ENCODE measurements around the gene COL8A1. TPM values are rescaled to one million over a fixed set of nuclear protein-coding genes. Genes with fewer than 3 reads are reported as not detected.

The COL8A1 gene
- total and polyA plus RNA-seq, 2 donors = 0.09 to 5.9 TPM

DNA sequence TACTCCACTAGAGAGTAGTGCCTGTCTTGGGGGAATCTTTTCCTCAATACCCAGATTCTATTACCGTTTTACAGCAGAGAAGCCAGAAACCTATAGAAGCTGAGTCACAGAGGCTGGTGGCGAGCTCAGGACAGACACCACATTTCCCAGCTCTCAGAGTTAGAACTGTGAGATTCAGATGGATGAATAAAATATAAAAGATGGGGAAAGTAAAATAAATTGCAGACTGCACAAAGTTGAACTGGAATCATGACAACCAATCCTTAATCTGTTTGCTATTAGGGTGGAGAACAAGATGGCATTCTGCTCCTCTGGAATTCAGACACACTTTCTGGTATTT, 138.8 kb downstream of the COL8A1 start:
- no peaks in the 10 kb centered on the region for H3K9me3 ChIP-seq (ENCODE audit: control insufficient read depth in 2 of 2, insufficient read depth in 1 of 2, low read length in 1 of 2)
- peaks cover 0 to 2% of the 10 kb centered on the region in 2 donors for H3K27me3 ChIP-seq (ENCODE audit: control insufficient read depth in 2 of 2, insufficient read depth in 1 of 2, low read length in 1 of 2)
- no peaks in the 10 kb centered on the region for H3K36me3 ChIP-seq (ENCODE audit: control insufficient read depth in 2 of 2, insufficient read depth in 2 of 2, low read length in 1 of 2)
- 92% methylated on average over 2 of the region's 2 CpGs for WGBS
- H3K27ac ChIP-seq (ENCODE audit: low read depth in 1 of 2, low read length in 1 of 2) = no peak overlapping the region
- H3K4me1 ChIP-seq (ENCODE audit: control insufficient read depth in 2 of 2, insufficient read depth in 2 of 2, low read length in 2 of 2) = no peaks in the 10 kb centered on the region
- DNase-seq (ENCODE audit: low read depth in 6 of 9, low spot score in 9 of 9) = no peak
- H3K4me3 ChIP-seq (ENCODE audit: low read length in 2 of 2) = no peak overlapping the region

DNA sequence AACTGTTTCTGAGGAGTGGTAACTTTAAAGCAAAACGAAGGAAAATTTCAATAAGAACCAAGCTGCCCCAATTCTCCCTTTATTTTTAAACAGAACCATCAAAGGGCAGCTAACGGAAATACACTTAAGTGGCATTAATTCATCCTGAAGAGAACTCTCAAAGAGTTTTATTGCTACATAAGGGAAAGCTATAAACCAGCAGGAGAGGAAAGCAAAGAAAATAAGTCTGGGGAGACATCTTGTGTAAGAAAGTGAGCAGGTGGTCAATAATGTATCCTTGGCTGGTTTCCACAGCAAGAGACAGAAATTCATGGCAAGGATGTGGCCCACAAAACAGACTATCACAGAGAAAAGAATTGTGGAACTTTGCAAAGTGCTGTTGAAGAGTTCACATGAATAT, 139.3 kb downstream of the COL8A1 start:
- H3K27ac ChIP-seq (ENCODE audit: low read depth in 1 of 2, low read length in 1 of 2) = no peak overlapping the region
- no peak overlapping the region for H3K4me3 ChIP-seq (ENCODE audit: low read length in 2 of 2)
- H3K9me3 ChIP-seq (ENCODE audit: control insufficient read depth in 2 of 2, insufficient read depth in 1 of 2, low read length in 1 of 2) = no peaks in the 10 kb centered on the region
- no peaks in the 10 kb centered on the region for H3K4me1 ChIP-seq (ENCODE audit: control insufficient read depth in 2 of 2, insufficient read depth in 2 of 2, low read length in 2 of 2)
- DNase-seq (ENCODE audit: low read depth in 6 of 9, low spot score in 9 of 9) = no peak
- H3K36me3 ChIP-seq (ENCODE audit: control insufficient read depth in 2 of 2, insufficient read depth in 2 of 2, low read length in 1 of 2) = no peaks in the 10 kb centered on the region
- 90% methylated on average over 2 of the region's 2 CpGs for WGBS
- H3K27me3 ChIP-seq (ENCODE audit: control insufficient read depth in 2 of 2, insufficient read depth in 1 of 2, low read length in 1 of 2) = peaks cover 0 to 2% of the 10 kb centered on the region in 2 donors

DNA sequence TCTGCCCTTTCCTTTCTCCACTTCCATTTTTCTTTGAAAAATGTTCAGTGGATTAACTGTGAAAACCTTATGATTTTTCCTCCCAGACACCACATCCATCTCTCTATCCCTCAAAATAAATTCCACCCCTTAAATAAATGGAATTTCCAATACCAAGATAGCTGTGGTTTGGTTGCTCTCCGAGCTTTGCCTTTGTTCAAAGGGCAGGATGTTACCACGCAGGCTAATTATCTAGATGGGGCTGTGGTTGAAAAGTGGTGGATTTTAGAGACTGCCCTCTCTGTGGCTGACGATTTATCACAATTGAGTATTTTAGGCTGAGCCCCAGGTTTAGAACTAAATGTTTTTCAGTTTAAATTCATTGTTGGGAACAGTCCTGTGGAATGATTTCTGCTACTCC, 142.4 kb downstream of the COL8A1 start:
- no peaks in the 10 kb centered on the region for H3K4me1 ChIP-seq (ENCODE audit: control insufficient read depth in 2 of 2, insufficient read depth in 2 of 2, low read length in 2 of 2)
- no peaks in the 10 kb centered on the region for H3K9me3 ChIP-seq (ENCODE audit: control insufficient read depth in 2 of 2, insufficient read depth in 1 of 2, low read length in 1 of 2)
- no peaks in the 10 kb centered on the region for H3K36me3 ChIP-seq (ENCODE audit: control insufficient read depth in 2 of 2, insufficient read depth in 2 of 2, low read length in 1 of 2)
- H3K4me3 ChIP-seq (ENCODE audit: low read length in 2 of 2) = no peak overlapping the region
- 45% methylated on average over 3 of the region's 3 CpGs for WGBS
- H3K27ac ChIP-seq (ENCODE audit: low read depth in 1 of 2, low read length in 1 of 2) = no peak overlapping the region
- no peak for DNase-seq (ENCODE audit: low read depth in 6 of 9, low spot score in 9 of 9)
- H3K27me3 ChIP-seq (ENCODE audit: control insufficient read depth in 2 of 2, insufficient read depth in 1 of 2, low read length in 1 of 2) = peaks cover 0 to 2% of the 10 kb centered on the region in 2 donors

DNA sequence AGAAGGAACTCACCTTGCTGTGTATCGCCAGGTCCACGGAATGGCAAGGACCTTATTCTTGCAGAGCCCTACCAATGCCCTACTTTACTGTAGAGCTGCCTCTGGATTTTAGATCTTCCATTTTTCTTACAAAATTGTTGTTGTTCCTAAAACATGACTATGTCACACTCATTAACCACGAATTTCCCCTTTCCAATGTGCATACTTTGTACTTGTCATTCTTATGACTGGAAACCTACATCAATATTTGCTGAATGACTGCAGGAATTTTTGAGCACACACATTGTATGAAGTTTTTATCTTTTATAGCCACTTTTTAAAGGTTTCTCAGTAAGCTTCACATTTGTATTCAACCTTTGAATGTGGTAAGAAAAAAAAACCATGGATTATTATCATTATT, 143.4 kb downstream of the COL8A1 start:
- peaks cover 0 to 2% of the 10 kb centered on the region in 2 donors for H3K27me3 ChIP-seq (ENCODE audit: control insufficient read depth in 2 of 2, insufficient read depth in 1 of 2, low read length in 1 of 2)
- no peak overlapping the region for H3K27ac ChIP-seq (ENCODE audit: low read depth in 1 of 2, low read length in 1 of 2)
- 68% methylated on average over 3 of the region's 3 CpGs for WGBS
- no peaks in the 10 kb centered on the region for H3K9me3 ChIP-seq (ENCODE audit: control insufficient read depth in 2 of 2, insufficient read depth in 1 of 2, low read length in 1 of 2)
- H3K36me3 ChIP-seq (ENCODE audit: control insufficient read depth in 2 of 2, insufficient read depth in 2 of 2, low read length in 1 of 2) = no peaks in the 10 kb centered on the region
- no peaks in the 10 kb centered on the region for H3K4me1 ChIP-seq (ENCODE audit: control insufficient read depth in 2 of 2, insufficient read depth in 2 of 2, low read length in 2 of 2)
- no peak for DNase-seq (ENCODE audit: low read depth in 6 of 9, low spot score in 9 of 9)
- no peak overlapping the region for H3K4me3 ChIP-seq (ENCODE audit: low read length in 2 of 2)

DNA sequence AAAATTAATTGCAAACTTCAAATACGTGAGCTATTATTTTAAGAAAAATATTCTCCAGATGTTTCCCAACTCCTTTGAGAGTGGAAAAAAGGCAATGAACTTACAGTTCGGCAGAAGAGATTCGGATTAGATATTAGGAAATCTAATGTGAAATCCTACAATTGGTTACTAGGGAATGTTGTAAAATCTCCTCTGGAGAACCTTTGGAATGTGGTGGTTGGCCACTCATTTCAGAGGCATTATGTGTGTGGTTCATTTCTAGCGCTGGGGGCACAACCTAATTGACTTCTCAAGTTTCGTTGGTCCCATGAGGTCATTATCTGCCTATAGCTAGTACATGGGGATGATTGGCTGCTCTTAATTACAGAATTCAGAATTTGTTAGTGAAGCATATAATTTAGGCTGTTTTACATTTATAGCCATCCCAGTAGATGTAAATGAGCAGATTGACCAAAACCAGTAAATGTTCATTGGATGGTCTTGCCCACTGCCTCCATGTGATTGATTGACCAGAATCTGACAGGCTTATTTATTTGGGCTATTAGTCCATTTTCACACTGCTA, 144.7 kb downstream of the COL8A1 start:
- WGBS = 94% methylated on average over 5 of the region's 5 CpGs
- Histone ChIP-seq H3K36me3 (ENCODE audit: control insufficient read depth in 2 of 2, insufficient read depth in 2 of 2, low read length in 1 of 2) (no peaks in the 10 kb centered on the region), H3K4me3 (ENCODE audit: low read length in 2 of 2) (no peak overlapping the region), H3K4me1 (ENCODE audit: control insufficient read depth in 2 of 2, insufficient read depth in 2 of 2, low read length in 2 of 2) (no peaks in the 10 kb centered on the region), H3K9me3 (ENCODE audit: control insufficient read depth in 2 of 2, insufficient read depth in 1 of 2, low read length in 1 of 2) (no peaks in the 10 kb centered on the region), H3K27ac (ENCODE audit: low read depth in 1 of 2, low read length in 1 of 2) (no peak overlapping the region), H3K27me3 (ENCODE audit: control insufficient read depth in 2 of 2, insufficient read depth in 1 of 2, low read length in 1 of 2) (peaks cover 0 to 2% of the 10 kb centered on the region in 2 donors)
- DNase-seq (ENCODE audit: low read depth in 6 of 9, low spot score in 9 of 9) = no peak

DNA sequence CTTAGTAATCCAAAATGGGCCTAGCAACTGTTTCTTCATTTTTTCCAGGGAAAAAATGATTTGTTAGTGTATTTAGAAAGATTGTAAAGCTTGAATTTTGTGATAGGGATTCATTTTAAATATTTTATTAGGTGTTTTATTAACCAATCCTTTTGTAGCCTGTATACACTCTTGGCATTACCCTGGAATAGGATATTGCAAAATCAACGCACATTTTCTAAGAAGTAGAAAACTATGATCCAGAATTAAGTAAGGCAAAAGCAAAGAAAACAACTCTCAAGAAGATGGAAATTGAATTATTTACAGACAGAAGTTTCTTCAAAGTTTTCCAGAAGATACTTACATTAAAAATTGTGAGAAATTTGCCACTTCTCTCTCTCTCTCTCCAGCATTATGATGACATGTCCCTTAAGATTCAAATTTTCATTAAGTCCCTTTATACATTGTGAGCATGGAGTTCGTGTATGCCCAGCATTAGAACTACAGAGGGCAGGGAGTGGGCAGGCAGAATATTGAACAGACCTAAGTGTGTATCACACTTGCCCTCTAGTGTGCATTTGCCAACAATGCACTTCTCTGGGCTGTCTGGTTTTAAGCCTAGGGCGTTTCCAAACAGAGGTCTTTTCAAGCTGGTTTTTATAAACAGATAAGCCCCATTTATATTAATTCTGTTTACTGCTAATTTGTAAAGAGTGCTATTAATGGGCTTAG, 150.8 kb downstream of the COL8A1 start:
- 40% methylated on average over 3 of the region's 3 CpGs for WGBS
- H3K9me3 ChIP-seq (ENCODE audit: control insufficient read depth in 2 of 2, insufficient read depth in 1 of 2, low read length in 1 of 2) = no peaks in the 10 kb centered on the region
- H3K4me1 ChIP-seq (ENCODE audit: control insufficient read depth in 2 of 2, insufficient read depth in 2 of 2, low read length in 2 of 2) = no peaks in the 10 kb centered on the region
- no peak overlapping the region for H3K4me3 ChIP-seq (ENCODE audit: low read length in 2 of 2)
- DNase-seq (ENCODE audit: low read depth in 6 of 9, low spot score in 9 of 9) = peak in 1 of 9 donors; percentile 11
- H3K27ac ChIP-seq (ENCODE audit: low read depth in 1 of 2, low read length in 1 of 2) = no peak overlapping the region
- peaks cover 0 to 3% of the 10 kb centered on the region in 2 donors for H3K27me3 ChIP-seq (ENCODE audit: control insufficient read depth in 2 of 2, insufficient read depth in 1 of 2, low read length in 1 of 2)
- no peaks in the 10 kb centered on the region for H3K36me3 ChIP-seq (ENCODE audit: control insufficient read depth in 2 of 2, insufficient read depth in 2 of 2, low read length in 1 of 2)

DNA sequence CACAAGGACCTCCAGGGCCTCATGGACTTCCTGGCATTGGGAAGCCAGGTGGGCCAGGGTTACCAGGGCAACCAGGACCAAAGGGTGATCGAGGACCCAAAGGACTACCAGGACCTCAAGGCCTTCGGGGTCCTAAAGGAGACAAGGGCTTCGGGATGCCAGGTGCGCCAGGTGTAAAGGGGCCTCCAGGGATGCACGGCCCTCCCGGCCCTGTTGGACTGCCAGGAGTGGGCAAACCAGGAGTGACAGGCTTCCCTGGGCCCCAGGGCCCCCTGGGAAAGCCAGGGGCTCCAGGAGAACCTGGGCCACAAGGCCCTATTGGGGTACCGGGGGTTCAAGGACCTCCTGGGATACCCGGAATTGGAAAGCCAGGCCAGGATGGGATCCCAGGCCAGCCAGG, 156.1 kb downstream of the COL8A1 start:
- H3K27ac ChIP-seq (ENCODE audit: low read depth in 1 of 2, low read length in 1 of 2) = no peak overlapping the region
- H3K27me3 ChIP-seq (ENCODE audit: control insufficient read depth in 2 of 2, insufficient read depth in 1 of 2, low read length in 1 of 2) = peaks cover 0 to 3% of the 10 kb centered on the region in 2 donors
- 96% methylated on average over 8 of the region's 8 CpGs for WGBS
- H3K36me3 ChIP-seq (ENCODE audit: control insufficient read depth in 2 of 2, insufficient read depth in 2 of 2, low read length in 1 of 2) = no peaks in the 10 kb centered on the region
- no peak for DNase-seq (ENCODE audit: low read depth in 6 of 9, low spot score in 9 of 9)
- no peaks in the 10 kb centered on the region for H3K4me1 ChIP-seq (ENCODE audit: control insufficient read depth in 2 of 2, insufficient read depth in 2 of 2, low read length in 2 of 2)
- H3K4me3 ChIP-seq (ENCODE audit: low read length in 2 of 2) = no peak overlapping the region
- peaks cover 0 to 6% of the 10 kb centered on the region in 2 donors for H3K9me3 ChIP-seq (ENCODE audit: control insufficient read depth in 2 of 2, insufficient read depth in 1 of 2, low read length in 1 of 2)

DNA sequence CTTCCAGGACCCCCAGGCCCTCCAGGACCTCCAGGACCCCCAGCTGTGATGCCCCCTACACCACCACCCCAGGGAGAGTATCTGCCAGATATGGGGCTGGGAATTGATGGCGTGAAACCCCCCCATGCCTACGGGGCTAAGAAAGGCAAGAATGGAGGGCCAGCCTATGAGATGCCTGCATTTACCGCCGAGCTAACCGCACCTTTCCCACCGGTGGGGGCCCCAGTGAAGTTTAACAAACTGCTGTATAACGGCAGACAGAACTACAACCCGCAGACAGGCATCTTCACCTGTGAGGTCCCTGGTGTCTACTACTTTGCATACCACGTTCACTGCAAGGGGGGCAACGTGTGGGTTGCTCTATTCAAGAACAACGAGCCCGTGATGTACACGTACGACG, 157.2 kb downstream of the COL8A1 start:
- no peaks in the 10 kb centered on the region for H3K4me1 ChIP-seq (ENCODE audit: control insufficient read depth in 2 of 2, insufficient read depth in 2 of 2, low read length in 2 of 2)
- WGBS = 97% methylated on average over 15 of the region's 15 CpGs
- H3K9me3 ChIP-seq (ENCODE audit: control insufficient read depth in 2 of 2, insufficient read depth in 1 of 2, low read length in 1 of 2) = peaks cover 0 to 6% of the 10 kb centered on the region in 2 donors
- peaks cover 0 to 2% of the 10 kb centered on the region in 2 donors for H3K27me3 ChIP-seq (ENCODE audit: control insufficient read depth in 2 of 2, insufficient read depth in 1 of 2, low read length in 1 of 2)
- H3K27ac ChIP-seq (ENCODE audit: low read depth in 1 of 2, low read length in 1 of 2) = no peak overlapping the region
- H3K36me3 ChIP-seq (ENCODE audit: control insufficient read depth in 2 of 2, insufficient read depth in 2 of 2, low read length in 1 of 2) = no peaks in the 10 kb centered on the region
- no peak for DNase-seq (ENCODE audit: low read depth in 6 of 9, low spot score in 9 of 9)
- H3K4me3 ChIP-seq (ENCODE audit: low read length in 2 of 2) = no peak overlapping the region

DNA sequence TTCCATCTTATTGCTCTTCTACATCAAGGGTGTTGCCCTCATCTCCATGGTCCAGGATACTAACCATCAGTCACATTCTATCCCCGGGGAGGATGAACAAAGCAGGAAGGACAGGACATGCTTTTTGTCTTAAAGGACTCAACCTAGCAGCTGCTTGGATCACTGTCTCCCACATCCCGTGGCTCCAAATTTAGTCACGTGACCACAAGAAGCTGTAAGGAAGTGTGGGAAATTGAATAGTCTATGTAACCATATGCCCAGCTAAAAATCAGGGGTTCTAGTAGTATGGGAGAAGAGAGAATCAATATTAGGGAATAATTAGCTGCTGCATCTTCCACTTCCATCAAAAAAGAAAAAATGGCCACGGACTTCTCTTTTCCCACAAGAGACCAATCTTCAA, 161.0 kb downstream of the COL8A1 start:
- peaks cover 0 to 7% of the 10 kb centered on the region in 2 donors for H3K9me3 ChIP-seq (ENCODE audit: control insufficient read depth in 2 of 2, insufficient read depth in 1 of 2, low read length in 1 of 2)
- H3K4me1 ChIP-seq (ENCODE audit: control insufficient read depth in 2 of 2, insufficient read depth in 2 of 2, low read length in 2 of 2) = no peaks in the 10 kb centered on the region
- DNase-seq (ENCODE audit: low read depth in 6 of 9, low spot score in 9 of 9) = no peak
- H3K27ac ChIP-seq (ENCODE audit: low read depth in 1 of 2, low read length in 1 of 2) = no peak overlapping the region
- no peak overlapping the region for H3K4me3 ChIP-seq (ENCODE audit: low read length in 2 of 2)
- H3K27me3 ChIP-seq (ENCODE audit: control insufficient read depth in 2 of 2, insufficient read depth in 1 of 2, low read length in 1 of 2) = no peaks in the 10 kb centered on the region
- 94% methylated on average over 4 of the region's 4 CpGs for WGBS
- no peaks in the 10 kb centered on the region for H3K36me3 ChIP-seq (ENCODE audit: control insufficient read depth in 2 of 2, insufficient read depth in 2 of 2, low read length in 1 of 2)

Measured in thymus (tissue), 11 donors.